IMR-90 (cell line): ENCODE measurements around the gene RB1. TPM values are rescaled to one million over a fixed set of nuclear protein-coding genes. Genes with fewer than 3 reads are reported as not detected.

Experiments used
- ATAC-seq: fragments of 200-7000 bp; cut with Tn5 transposase; 2 replicates; pipeline ENCODE4 v1.9.1; 2020; ENCODE audit warnings: low read depth, mild to moderate bottlenecking, moderate library complexity
- BruUV-seq: library from RNA; stranded (reverse); fragments of 400-500 nt; replicated peaks from 2 replicates; lab custom pipeline; 2021; lab: Mats Ljungman, UMichigan
- CTCF ChIA-PET: fragments of 300-600 bp; formaldehyde crosslinking; extraction: SDS; loops from one replicate; lab custom pipeline; 2021; ENCODE audit warnings: antibody characterized with exemption; lab: Yijun Ruan, JAX
- POLR2A ChIA-PET: fragments of 300-600 bp; sonication (Branson Sonifier 250); formaldehyde crosslinking; loops from one replicate; lab custom pipeline; 2022; ENCODE audit warnings: antibody characterized with exemption; ENCODE audit not compliant: unreplicated experiment; lab: Charles Lee
- DNase-seq: peaks from one replicate; pipeline ENCODE4 v3.0.0; 2013
- H2AFZ ChIP-seq: replicated peaks from 2 replicates; pipeline ENCODE3; 2013; ENCODE audit warnings: low read length, mild to moderate bottlenecking; ENCODE audit not compliant: poor library complexity
- H2AK5ac ChIP-seq: 2 replicates; pipeline ENCODE4 v1.6.1; 2013; ENCODE audit warnings: low read depth, low read length, inconsistent platforms
- H2AK9ac ChIP-seq: replicated peaks from 2 replicates; pipeline ENCODE3; 2013; ENCODE audit warnings: mild to moderate bottlenecking, low read depth, low read length, moderate library complexity; ENCODE audit not compliant: poor library complexity
- H2BK120ac ChIP-seq: 2 replicates; pipeline ENCODE4 v1.6.1; 2013; ENCODE audit warnings: low read depth, low read length, inconsistent platforms
- H2BK15ac ChIP-seq: 3 replicates; pipeline ENCODE4 v1.6.1; 2013; ENCODE audit warnings: low read depth, low read length, inconsistent platforms
- H2BK20ac ChIP-seq: 2 replicates; pipeline ENCODE4 v1.6.1; 2013; ENCODE audit warnings: low read depth, mild to moderate bottlenecking, inconsistent platforms, low read length, moderate library complexity
- H2BK5ac ChIP-seq: 2 replicates; pipeline ENCODE4 v1.6.1; 2013; ENCODE audit warnings: mild to moderate bottlenecking, low read depth, low read length, inconsistent platforms; ENCODE audit not compliant: poor library complexity, severe bottlenecking
- H3K14ac ChIP-seq: replicated peaks from 2 replicates; pipeline ENCODE4 v1.6.1; 2013; ENCODE audit warnings: low read depth, low read length, inconsistent platforms
- H3K18ac ChIP-seq: 2 replicates; pipeline ENCODE4 v1.6.1; 2013; ENCODE audit warnings: low read depth, low read length, control low read depth
- H3K23ac ChIP-seq: 2 replicates; pipeline ENCODE4 v1.6.1; 2013; ENCODE audit warnings: low read depth, low read length, inconsistent platforms
- H3K27ac ChIP-seq: 2 replicates; pipeline ENCODE4 v1.5.1; 2013; ENCODE audit warnings: mild to moderate bottlenecking, control low read depth, low read length; ENCODE audit not compliant: insufficient read depth
- H3K27me3 ChIP-seq: 2 replicates; pipeline ENCODE4 v1.6.1; 2013; ENCODE audit warnings: low read length; ENCODE audit not compliant: control insufficient read depth, insufficient read depth
- H3K36me3 ChIP-seq: 2 replicates; pipeline ENCODE4 v1.6.1; 2013; ENCODE audit warnings: low read length, mixed read lengths; ENCODE audit not compliant: control insufficient read depth, insufficient read depth
- H3K4ac ChIP-seq: 2 replicates; pipeline ENCODE4 v1.6.1; 2013; ENCODE audit warnings: low read depth, low read length, inconsistent platforms
- H3K4me1 ChIP-seq: 2 replicates; pipeline ENCODE4 v1.6.1; 2013; ENCODE audit warnings: low read length, mixed read lengths; ENCODE audit not compliant: control insufficient read depth, insufficient read depth
- H3K4me2 ChIP-seq: 2 replicates; pipeline ENCODE4 v1.6.1; 2013; ENCODE audit warnings: low read depth, mild to moderate bottlenecking, control low read depth, low read length, moderate library complexity
- H3K4me3 ChIP-seq: 2 replicates; pipeline ENCODE4 v1.5.1; 2013; ENCODE audit warnings: low read depth, mild to moderate bottlenecking, control low read depth, low read length, moderate library complexity; ENCODE audit not compliant: insufficient read depth
- H3K56ac ChIP-seq: 2 replicates; pipeline ENCODE4 v1.6.1; 2013; ENCODE audit warnings: low read length, inconsistent platforms; ENCODE audit not compliant: insufficient read depth; ENCODE audit errors: extremely low read depth
- H3K79me1 ChIP-seq, 2 experiments: 2 replicates each; pipeline ENCODE4 v1.6.1; 2013; ENCODE audit warnings: low read length in 2 of 2, inconsistent platforms in 1 of 2, low read depth in 1 of 2
- H3K9ac ChIP-seq: 2 replicates; pipeline ENCODE4 v1.6.1; 2013; ENCODE audit warnings: low read depth, low read length, control low read depth
- H3K9me1 ChIP-seq: 2 replicates; pipeline ENCODE4 v1.6.1; 2013; ENCODE audit warnings: low read length, inconsistent platforms; ENCODE audit not compliant: insufficient read depth
- H3K9me3 ChIP-seq: 2 replicates; pipeline ENCODE4 v1.6.1; 2013; ENCODE audit warnings: low read length; ENCODE audit not compliant: control insufficient read depth, insufficient read depth
- H4K20me1 ChIP-seq: 2 replicates; pipeline ENCODE4 v1.6.1; 2013; ENCODE audit warnings: low read length, inconsistent platforms; ENCODE audit not compliant: insufficient read depth
- H4K5ac ChIP-seq: 2 replicates; pipeline ENCODE4 v1.6.1; 2013; ENCODE audit warnings: mild to moderate bottlenecking, low read depth, low read length, control low read depth
- H4K8ac ChIP-seq, 2 experiments: 2 replicates each; pipeline ENCODE4 v1.6.1; 2013; ENCODE audit warnings: low read depth in 2 of 2, low read length in 2 of 2, control low read depth in 1 of 2, inconsistent platforms in 1 of 2
- H4K91ac ChIP-seq: 2 replicates; pipeline ENCODE4 v1.6.1; 2013; ENCODE audit warnings: low read depth, low read length, inconsistent platforms; ENCODE audit not compliant: insufficient read depth
- CEBPB ChIP-seq: IDR thresholded peaks from 2 replicates; pipeline ENCODE4 v1.6.1; 2012; ENCODE audit warnings: low read depth, low read length, improper control_type of control experiment
- CHD1 ChIP-seq: IDR thresholded peaks from 2 replicates; pipeline ENCODE4 v1.6.1; 2012; ENCODE audit warnings: low read depth, low read length, improper control_type of control experiment
- CTCF ChIP-seq: conservative IDR thresholded peaks from 2 replicates; pipeline ENCODE4 v1.5.1; 2012; ENCODE audit warnings: mild to moderate bottlenecking, low read depth, low read length, improper control_type of control experiment
- FOS ChIP-seq: fragments of 150-350 bp; IDR thresholded peaks from 2 replicates; pipeline ENCODE4 v1.6.1; 2016; ENCODE audit warnings: low read depth, low read length
- NFE2L2 ChIP-seq: fragments of 150-350 bp; IDR thresholded peaks from 2 replicates; pipeline ENCODE4 v1.6.1; 2016; ENCODE audit warnings: low read depth, mild to moderate bottlenecking, low read length
- RAD21 ChIP-seq: IDR thresholded peaks from 2 replicates; pipeline ENCODE4 v1.6.1; 2012; ENCODE audit warnings: low read length, improper control_type of control experiment
- RCOR1 ChIP-seq: IDR thresholded peaks from 2 replicates; pipeline ENCODE4 v1.6.1; 2012; ENCODE audit warnings: mild to moderate bottlenecking, low read length, improper control_type of control experiment; ENCODE audit not compliant: insufficient replicate concordance
- RFX5 ChIP-seq: IDR thresholded peaks from 2 replicates; pipeline ENCODE4 v1.8.0; 2012; ENCODE audit warnings: low read depth, mild to moderate bottlenecking, low read length, moderate library complexity
- SMC3 ChIP-seq: fragments of 150-350 bp; IDR thresholded peaks from 2 replicates; pipeline ENCODE4 v1.6.1; 2016; ENCODE audit warnings: low read depth, mild to moderate bottlenecking, antibody characterized with exemption, low read length, moderate library complexity
- WGBS, 2 experiments: methylation state at CpG; one replicate each; pipeline versions ENCODE4 v1.1.5 to v1.1.7; 2013; ENCODE audit warnings: missing lambda C conversion rate in 2 of 2; ENCODE audit not compliant: insufficient read length in 1 of 2; ENCODE audit errors: extremely low coverage in 2 of 2; 5-methylcytosine and 5-hydroxymethylcytosine counted together
- dilution Hi-C: fragments of 300-500 bp; cut with HindIII; formaldehyde crosslinking; loops from one replicate; pipeline ENCODE4 v1.14.3; 2018; ENCODE audit warnings: low sequenced_read_pairs; ENCODE audit not compliant: unreplicated experiment
- in situ Hi-C: fragments of 300-500 bp; cut with MboI; formaldehyde crosslinking; loops from 3 replicates; pipeline ENCODE4 v1.14.3; 2019; ENCODE audit warnings: low sequenced_read_pairs, inconsistent platforms, mixed read lengths
- intact Hi-C: fragments of 100-400 bp; cut with micrococcal nuclease; formaldehyde crosslinking; loops from 2 replicates; pipeline ENCODE4 v1.10.0; 2022
- polyA plus RNA-seq, 3 experiments: library from polyadenylated mRNA; depleted of rRNA; stranded (reverse); fragments of >200 nt; gene quantifications; 2 replicates each; pipeline ENCODE4 v1.2.3, GENCODE V29; 2012; ENCODE audit warnings: low replicate concordance in 1 of 3
- total RNA-seq: library from RNA; depleted of rRNA; stranded (reverse); fragments of >200 nt; gene quantifications from 2 replicates; pipeline ENCODE4 v1.2.3, GENCODE V29; 2012

RB1 gene
- total and polyA plus RNA-seq, 2 of the 4 experiments (the other 2 are of a cell fraction) = 11.4 to 15.4 TPM

DNA sequence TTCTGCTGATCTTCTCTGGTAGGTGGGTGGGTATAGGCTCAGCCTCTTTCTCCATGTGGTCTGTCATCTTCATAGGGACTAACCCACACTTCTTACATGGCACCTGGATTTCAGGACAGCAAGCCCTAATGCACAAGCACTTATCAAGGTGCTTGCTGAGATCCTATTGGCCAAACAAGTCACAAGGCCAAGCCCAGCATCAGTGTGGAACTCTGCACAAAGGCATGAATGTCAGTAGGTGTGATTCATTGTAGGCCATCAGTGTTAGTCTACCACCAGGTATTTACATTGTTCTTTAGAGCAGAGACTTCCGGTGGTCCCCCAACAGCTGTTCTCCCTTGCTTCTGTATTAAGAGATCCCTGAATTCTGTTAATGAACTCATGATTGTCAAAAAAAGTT lies 8.3 kb upstream of the RB1 start:
- in situ Hi-C loops = no loop called here
- dilution Hi-C loops = no loop called here
- H3K18ac ChIP-seq = no peak overlapping the region
- H4K20me1 ChIP-seq = no peaks in the 10 kb centered on the region
- no peak overlapping the region for H3K4me3 ChIP-seq
- ChIA-PET POLR2A (no interaction called here), CTCF (no interaction called here)
- ATAC-seq (no peak), DNase-seq (no peak)
- H3K79me1 ChIP-seq = no peaks in the 10 kb centered on the region
- no peak overlapping the region for H3K4ac ChIP-seq
- no peak overlapping the region for H3K27ac ChIP-seq
- H2BK120ac ChIP-seq = no peak overlapping the region
- no peak overlapping the region for H4K5ac ChIP-seq
- no peak overlapping the region for H2AK9ac ChIP-seq
- no peak overlapping the region for H4K8ac ChIP-seq
- intact Hi-C loops = no loop called here
- no peak overlapping the region for H2BK20ac ChIP-seq
- no peak overlapping the region for H3K56ac ChIP-seq
- TF ChIP-seq CEBPB = no peak
- TF ChIP-seq SMC3 = no peak
- no peak for TF ChIP-seq RAD21
- no peak for TF ChIP-seq NFE2L2
- no peak for TF ChIP-seq FOS
- TF ChIP-seq CHD1 = no peak
- TF ChIP-seq RFX5 = no peak
- TF ChIP-seq CTCF = no peak
- no peak for TF ChIP-seq RCOR1
- WGBS, 2 experiments = no CpG with 5 or more reads among the region's 1 CpG
- no peak overlapping the region for H3K23ac ChIP-seq
- H3K9me3 ChIP-seq = no peaks in the 10 kb centered on the region
- no peak overlapping the region for H3K4me2 ChIP-seq
- H3K36me3 ChIP-seq = no peaks in the 10 kb centered on the region
- no peak overlapping the region for H4K91ac ChIP-seq
- no peak overlapping the region for H3K9ac ChIP-seq
- BruUV-seq = no TSS peak
- no peak overlapping the region for H2AFZ ChIP-seq
- H2BK5ac ChIP-seq = no peak overlapping the region
- H3K14ac ChIP-seq = no peak overlapping the region
- no peaks in the 10 kb centered on the region for H3K4me1 ChIP-seq
- no peak overlapping the region for H2AK5ac ChIP-seq
- H3K27me3 ChIP-seq = peaks cover 11% of the 10 kb centered on the region
- no peak overlapping the region for H2BK15ac ChIP-seq
- H3K9me1 ChIP-seq = no peaks in the 10 kb centered on the region
